ENCODE data around the gene PNLIPRP2.

- TF ChIP-seq CTCF (IDR thresholded peaks at IDR 0.05) (no peak), EP300 (IDR thresholded peaks at IDR 0.05) (no peak), POLR2A (IDR thresholded peaks at IDR 0.05; ENCODE audit: low read depth) (no peak)
Measured at GRCh38 chr10:116648903-116649302, 28.1 kb downstream of the PNLIPRP2 start.

Measured in esophagus muscularis mucosa (tissue), 4 donors.